Activated CD4-positive, alpha-beta T cell treated with anti-CD3 and anti-CD28 coated beads, Interleukin-2, amount 50 U/mL, for 48 hours (primary cell): Measurements from ENCODE around the gene ZFP69B.

Source experiments
- DNase-seq, 2 experiments: peaks; one replicate each; pipeline ENCODE4 v3.0.0-alpha.2; 2020

Gene ZFP69B

DNA sequence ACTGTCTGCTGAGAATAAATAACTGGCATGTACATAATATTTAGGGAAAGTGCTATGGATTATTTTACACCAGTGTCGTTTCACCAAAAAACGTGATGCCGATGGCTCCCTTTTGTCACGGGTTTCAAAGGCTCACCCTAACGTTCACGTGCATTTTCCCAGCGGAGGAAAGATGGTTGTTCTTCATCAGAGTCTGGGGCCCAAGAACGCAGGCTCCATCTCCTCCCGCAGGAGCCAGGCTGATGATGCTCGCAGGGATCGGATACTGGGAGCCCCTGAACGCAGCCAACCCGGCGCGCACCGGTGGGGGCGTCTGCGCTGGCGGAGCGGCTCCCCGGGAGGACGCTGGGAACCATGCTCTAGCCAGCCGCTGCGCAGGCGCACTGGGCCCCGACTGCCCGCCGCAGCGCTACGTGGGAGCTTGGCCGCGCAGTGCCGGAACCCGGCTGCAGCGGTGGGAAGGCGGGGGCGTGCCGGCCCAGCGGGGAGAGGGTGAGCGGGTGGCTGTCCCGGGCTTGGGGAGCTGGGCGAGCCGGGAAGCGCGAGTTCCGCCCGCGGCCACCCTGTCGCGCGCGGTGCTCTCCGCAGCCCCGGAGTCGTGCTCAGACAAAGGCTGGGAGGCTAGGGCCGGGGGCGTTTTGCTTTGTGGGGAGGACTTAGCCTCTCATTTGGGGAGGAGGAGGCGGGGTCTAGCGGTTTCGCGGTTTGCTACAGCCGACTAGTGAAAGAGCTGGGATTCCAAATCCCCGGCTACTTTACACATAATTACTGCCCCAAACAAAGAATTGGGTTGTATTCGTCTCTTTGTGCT lies at the start of gene ZFP69B:
ZFP69B (plus strand) TSS at position 793 of the 811 bp plus-strand sequence. CDS start 486 bp downstream, outside the sequence.
- DNase-seq = peak; percentile 92

DNA sequence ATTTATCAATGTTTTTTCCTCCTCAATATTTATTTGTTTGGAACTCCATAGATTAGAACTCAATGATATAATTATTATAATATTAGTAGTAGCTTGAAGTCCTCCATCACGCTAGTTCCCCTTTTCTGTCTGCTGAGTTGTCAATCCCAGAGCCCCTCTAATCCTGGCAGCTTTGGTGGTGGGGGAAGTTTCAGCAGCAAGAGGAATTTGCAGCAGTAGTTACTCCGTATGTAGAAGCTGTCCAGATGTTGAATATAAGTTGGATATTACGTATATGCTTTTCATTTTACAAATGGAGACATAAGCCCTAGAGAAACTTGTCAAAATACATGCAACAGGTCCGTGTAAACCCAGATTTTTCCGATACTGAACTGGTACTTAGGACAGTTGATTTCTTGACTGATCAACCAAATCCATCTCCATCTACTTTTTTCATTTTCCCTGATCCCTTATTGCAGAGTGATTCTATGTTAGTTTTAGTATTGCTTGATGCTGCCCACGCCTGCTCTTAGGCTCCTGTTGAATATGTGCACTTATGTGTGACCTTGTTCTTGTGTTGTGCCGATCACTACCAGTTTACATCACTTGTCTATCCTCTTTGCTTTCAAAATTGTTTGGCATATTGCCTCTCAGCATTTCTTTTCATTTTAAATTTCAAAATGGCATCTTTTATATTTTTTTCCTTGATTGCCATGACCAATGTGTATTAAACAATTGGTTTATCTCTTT lies 48.6 kb upstream of the ZFP69B start:
- DNase-seq = no peak

DNA sequence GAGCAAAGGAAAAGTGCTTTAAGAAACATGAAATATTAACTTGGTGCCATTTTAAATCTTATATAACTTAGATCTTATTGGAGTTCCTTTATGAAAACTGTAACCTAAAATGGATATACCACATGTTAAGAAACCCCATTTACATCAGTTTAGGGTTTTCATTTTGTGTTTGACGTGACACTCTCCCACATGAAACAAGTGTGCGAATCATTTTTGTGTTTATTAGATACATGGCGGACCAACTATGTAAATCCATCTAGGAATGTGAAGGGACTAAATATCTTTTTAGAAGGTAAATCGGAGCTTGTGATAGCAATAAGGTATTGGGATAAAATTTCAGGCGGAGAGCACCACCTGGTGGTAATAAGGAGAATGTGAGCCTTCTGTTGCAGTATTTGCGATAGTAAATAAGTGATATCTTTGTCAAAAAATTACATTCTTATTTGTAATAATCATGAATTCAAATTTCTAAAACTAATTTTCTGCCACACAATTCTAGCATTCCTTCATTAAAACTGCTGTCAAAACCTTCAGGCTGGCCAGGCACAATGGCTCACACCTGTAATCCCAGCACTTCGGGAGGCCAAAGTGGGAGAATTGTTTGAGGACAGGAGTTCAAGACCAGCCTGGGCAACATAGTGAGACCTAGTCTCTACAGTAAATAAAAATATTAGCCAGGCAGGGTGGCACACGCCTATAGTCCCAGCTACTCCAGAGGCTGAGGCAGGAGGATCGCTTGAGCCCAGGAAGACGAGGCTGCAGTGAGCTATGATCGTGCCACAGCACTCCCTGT lies 45.4 kb upstream of the ZFP69B start:
- no peak for DNase-seq

DNA sequence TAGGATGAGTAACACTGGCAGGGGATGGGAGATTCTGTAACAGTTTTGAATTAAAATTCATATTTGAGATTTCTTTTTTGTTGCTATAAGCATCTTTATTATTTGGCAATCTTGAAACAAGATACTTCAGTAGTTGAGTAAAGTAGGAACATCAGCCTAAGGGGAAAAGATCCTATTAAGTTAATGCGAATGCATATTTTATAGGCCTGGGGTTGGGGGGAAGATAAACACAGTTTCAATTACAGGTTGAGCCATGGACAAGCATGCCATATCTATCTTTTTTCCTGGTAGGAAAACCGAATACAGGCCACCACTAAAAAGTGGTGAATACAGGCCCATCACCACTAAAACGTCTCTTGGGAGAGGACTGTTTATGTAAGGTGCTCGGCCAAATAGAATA lies 44.5 kb upstream of the ZFP69B start:
- DNase-seq = no peak

DNA sequence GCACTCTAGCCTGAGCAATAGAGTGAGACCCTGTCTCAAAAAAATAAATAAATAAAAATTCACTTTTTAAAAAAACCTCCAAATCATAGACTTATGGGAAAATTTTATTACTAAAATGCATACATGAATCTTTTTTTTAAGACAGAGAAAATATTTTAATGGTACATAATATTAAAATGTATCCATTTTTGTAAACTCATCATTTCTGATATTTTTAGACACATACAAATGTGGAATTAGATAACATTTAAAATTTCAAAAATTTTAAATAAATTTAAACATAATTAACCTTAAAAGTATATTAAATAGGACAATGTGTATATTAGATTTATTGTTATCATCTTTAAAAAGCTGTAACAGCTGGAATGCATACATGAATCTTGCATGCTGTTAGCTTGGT lies 42.8 kb upstream of the ZFP69B start:
- no peak for DNase-seq

DNA sequence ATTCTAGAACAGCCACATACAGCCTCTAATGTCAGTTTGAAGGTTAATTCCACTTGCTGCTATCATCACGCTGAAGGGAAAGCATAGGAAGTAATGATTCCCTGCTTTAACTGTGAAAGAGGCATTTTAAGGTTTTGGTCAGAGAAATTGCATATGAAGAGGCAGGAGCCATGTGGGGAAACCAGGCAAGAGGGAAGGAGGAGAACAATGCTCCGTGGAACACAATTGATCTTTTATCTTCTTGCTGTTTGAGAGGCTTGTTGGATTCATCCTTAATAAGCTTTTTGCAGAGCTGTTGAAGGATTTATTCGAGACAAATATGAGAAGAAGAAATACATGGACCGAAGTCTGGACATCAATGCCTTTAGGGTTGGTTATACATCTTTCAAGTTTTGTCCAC lies 40.8 kb upstream of the ZFP69B start:
- no peak for DNase-seq

DNA sequence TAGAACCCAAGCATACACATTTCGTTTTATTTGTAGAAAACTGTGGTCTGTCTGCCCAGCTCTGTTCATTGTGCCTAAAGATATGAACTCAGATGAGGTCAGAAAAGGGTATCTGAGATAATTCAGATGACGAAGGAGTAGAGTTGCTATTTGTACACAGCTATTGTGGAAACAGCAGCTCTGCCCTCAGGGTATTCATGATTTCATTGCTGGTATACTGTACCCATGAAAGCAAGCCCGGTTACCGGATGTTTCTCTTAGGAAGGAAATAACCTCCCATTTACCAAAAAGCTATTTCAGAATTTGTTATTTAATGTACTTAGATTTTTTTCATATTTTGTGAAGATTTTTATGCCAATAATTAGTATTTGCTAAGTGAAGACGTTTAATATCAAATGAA lies 39.0 kb upstream of the ZFP69B start:
- DNase-seq = no peak

DNA sequence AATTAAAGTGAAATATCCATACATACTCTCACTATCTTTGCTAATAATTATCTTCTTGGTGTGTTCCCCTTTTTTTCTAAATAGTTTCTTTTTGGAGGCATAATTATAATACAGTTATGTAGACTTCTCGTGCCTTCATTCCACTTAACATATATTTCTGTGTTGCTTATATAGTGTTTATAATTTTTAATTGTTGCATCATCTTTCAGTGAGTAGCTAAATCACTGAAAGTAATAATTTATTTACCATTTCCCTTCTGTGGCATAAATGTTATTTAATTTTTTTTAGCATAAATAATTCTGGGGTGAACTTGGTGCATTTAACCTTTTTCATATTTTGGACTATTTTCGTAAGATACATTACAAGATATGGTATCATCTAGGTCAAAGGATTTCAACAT lies 38.4 kb upstream of the ZFP69B start:
- no peak for DNase-seq

DNA sequence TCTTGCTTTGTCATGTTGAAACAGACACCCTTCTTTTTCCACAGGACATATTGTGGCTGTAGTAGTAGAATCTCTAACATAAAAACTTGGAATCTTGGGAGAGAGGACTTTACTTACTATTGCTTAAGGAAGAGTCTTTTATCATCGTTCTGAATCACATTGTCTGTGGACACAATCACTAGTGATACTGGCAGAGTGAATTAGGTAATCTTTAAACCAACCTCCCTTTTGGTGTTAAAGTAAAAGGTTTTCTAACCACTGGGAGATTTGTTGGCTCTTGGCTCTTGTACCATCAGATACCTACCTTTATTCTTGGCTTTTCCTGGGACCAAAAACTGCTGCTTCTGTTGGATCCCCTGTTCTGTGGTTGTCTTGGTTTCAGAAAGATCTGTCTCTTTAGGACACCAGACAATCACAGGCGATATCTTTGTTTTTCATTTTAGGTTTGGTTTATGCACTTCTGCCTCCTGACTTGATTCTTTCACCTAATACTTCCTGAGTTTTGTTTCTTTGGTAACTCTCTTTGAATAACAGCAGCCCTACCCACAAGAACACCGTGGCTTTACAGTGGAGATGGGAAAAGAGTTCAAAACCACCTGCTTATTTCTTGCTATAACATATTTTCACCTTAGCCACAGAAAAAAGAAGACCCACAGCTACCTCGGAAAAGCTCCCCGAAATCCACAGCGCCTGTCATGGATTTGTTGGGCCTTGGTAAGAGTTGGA lies 36.6 kb upstream of the ZFP69B start:
- no peak for DNase-seq

DNA sequence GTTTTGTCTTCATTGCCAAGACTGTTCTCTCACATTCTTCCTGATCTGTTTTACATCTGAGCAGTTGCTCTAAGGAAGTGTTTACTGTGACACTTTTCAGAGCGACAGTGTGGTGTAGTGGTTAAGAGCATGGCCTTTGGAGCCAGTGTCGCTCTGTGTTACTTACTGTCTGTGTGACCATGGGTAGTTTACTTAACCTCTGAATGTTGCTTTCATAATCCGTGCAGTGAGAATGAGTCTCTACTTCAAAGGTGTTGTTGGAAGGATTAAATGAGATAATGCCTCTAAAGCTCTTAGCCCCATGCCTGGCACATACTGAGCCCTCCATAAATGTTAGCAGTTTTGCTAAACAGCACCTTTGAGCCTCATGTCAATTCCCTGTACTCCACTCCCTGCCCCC lies 35.9 kb upstream of the ZFP69B start:
- no peak for DNase-seq

DNA sequence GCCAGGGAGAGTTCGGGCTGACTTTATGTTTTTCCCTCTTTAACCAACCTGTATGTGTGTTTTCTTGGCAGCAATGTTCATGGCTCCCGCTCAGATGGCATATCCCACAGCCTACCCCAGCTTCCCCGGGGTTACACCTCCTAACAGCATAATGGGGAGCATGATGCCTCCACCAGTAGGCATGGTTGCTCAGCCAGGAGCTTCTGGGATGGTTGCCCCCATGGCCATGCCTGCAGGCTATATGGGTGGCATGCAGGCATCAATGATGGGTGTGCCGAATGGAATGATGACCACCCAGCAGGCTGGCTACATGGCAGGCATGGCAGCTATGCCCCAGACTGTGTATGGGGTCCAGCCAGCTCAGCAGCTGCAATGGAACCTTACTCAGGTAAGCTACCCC lies 33.6 kb upstream of the ZFP69B start:
- DNase-seq = no peak

DNA sequence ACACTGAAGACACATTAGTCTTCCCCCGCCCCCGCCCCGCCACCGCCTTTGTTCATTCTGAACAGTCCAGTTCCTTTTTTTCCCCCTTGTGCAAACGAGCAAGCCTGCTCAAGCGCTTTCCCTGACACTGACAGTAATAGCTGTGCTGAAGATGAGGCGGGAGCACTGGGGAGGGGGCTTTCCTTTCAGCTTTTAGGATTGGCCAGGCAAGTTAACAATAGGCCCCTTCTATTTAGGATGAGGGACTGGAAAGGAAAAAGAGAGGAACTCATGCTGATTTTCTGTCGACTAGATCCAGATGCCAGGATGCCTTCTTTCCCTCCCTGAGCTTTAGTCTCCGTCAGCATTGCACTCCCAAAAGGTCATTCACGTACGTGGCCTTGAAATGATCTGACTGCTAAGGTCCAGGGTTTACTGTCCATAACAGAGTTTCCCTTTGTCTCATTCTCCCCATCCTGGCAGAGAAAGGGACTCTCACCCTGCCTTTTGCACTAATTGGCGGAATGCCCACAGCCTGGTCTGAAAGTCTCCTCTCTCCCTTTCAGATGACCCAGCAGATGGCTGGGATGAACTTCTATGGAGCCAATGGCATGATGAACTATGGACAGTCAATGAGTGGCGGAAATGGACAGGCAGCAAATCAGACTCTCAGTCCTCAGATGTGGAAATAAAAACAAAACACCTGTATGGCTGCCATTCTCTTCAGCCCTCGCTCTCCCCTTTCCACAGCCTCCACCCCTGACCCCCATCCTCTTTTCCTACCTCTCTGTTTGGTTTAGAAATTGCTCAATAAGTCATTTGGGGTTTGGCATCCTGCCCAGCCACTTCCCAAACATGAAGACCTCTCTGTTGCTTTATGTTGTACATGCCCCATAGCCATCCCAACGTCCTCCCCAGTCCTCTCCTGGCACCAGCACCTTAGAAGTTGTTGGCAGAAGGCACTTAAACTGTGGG lies 28.6 kb upstream of the ZFP69B start:
- DNase-seq = no peak

DNA sequence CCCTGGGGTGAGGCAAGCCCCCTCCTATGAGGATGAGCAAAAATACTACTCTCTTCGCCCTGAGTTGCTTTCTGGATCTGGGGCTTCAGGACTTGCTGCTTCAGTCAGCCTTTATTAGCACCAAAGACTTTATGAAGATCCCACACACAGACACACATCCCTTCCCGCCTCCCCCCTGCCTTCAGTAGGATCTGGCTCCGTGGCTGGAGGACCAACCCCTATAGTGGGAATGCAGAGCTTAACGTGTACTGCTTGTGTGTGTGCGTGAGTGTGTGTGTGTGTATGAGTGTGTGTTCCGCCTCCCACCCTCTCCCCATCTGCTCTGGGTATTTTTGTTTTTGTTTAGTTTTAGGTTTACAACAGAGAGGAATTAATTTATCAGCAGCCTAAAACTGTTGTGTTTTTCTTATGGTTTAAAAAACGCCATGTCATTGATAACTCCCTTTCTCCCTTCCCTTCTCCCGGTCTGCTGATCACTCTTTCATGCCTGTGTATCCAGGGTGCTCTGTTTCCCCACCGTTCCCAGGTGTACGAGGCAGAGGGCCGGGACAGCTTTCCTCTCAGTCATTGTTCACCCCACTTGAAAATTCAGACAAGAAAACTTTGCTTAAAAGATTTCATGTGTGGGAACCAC lies 27.5 kb upstream of the ZFP69B start:
- no peak for DNase-seq

DNA sequence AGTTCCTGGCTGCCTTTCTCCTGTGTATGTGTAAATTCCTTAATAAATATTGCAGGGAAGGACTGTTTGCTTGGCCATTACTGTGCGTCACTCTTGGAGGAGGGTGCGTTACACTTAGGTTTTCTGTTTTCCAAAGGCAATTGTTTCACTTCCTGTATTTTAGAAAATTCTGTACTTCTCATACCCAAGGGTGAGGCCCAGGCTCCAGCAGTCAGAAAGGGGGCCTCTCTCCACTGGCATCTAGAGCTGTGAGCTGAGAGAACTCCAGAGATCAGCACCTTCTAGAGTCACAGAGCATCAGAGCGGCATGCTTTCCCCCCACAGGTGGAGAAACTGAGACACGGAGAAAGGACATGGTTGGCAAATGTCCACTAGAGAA lies 27.0 kb upstream of the ZFP69B start:
- no peak for DNase-seq

DNA sequence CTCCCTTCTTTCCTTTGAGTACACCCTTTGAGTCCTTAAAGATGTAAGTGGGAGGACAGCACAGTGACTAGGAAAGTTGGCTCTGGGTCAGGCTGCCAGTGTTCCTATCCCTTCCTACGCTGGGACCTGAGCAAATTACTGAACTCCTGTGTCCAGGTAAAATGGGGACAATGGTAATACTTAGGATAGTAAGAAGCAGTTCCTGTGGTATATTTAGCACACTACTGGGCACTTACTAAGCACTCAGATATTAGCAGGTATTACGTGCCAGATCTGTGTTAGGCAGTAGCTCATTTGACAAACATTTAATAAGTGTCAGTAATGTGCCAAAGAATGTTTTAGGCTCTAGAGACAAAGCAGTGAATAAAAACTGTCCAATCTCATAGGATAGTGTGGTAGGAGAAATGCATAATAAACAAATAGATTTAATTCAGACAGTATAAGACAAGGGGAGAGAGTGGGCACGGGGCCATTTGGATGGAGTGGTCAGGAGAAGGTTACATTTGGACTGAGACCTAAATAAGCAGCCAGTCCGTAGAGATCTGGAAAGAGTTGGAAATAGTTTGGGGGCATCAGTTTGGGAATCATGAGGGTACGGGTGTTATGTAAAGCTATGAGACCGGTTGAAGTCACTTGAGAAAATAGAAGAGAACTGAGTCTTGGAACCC lies 26.2 kb upstream of the ZFP69B start:
- DNase-seq = no peak

DNA sequence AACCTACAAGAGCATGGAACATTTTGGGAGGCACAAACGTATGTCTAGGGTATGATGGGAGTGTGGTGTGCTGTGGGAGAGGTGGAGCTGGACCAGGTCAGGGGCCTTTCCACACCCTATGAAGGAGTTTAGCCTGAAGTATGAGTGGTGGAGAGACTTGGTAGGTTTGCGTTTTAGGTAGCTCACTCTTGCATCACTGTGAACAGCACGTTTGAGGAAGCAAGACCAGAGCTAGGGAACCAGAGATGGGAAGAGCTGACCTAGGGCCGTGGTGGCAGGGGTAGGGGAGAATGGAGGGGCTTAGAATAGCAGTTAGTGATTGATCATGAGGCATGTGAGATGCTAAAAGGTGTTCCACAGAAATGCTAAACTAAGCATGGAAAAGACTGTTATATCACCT lies 25.1 kb upstream of the ZFP69B start:
- no peak for DNase-seq

DNA sequence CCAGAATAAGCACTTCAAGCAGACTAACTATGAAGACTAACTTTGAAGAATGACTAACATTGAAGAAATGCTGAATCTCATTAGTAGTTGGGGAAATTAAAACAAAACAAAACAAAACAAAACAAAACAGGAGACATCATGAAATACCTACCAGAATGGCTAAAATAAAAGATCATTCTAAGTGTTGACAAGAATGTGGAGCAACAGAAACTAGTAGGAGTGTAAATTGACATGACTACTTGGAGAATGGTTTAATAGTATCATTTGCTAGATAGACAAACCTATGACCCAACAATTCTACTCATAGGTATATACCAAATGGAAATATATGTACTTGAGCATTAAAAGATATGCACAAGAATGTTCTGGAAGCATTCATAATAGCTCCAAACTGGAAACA lies 18.9 kb upstream of the ZFP69B start:
- DNase-seq = no peak

DNA sequence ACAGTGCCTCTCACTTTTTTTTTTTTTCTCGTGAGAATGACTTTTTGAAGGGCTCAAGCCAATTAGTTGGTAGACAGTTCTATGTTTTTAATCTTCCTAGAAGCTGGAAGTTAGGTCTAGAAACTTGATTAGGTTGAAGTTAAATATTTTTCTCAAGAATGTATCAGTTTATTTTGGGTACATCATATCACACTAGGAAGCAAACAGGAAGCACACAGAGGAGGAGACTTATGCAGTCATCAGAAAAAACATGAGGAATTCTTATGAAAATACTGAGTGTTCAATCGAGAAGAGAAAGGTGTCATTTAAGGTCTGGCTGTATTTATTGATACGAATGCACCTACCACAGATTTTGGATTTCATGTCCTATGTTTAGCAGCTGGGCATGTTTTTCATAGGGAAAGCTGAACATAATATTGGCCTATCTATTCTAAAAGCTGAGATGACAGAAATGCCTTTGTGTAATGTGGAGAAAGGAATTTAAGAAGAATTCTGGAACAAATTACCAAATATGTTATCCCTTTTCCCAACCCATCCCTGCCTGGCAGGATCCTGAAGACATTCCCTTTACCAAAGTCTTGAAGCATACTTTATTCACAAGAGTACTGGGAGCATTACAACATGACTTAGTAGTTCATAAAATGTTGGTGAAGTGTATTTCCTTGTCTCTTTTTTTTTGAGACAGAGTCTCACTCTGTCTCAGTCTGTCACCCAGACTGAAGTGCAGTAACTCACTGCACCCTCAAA lies 17.5 kb upstream of the ZFP69B start:
- no peak for DNase-seq

DNA sequence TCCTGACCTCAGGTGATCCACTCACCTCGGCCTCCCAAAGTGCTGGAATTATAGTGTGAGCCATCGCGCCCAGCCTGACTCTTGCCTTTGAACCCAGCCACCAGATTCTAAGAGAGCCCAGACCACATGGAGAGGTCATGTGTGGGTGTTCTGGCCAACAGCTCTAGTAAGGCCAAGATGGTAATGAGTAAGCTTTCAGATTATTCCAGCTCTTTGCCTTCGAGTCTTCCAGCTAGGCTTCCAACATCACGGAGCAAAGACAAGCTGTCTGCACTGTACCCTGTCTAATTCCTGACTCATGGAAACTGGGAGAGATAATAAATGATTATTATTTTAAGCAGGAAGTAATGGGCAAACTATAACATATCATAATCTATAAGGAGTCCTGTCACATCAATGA lies 14.8 kb upstream of the ZFP69B start:
- no peak for DNase-seq

DNA sequence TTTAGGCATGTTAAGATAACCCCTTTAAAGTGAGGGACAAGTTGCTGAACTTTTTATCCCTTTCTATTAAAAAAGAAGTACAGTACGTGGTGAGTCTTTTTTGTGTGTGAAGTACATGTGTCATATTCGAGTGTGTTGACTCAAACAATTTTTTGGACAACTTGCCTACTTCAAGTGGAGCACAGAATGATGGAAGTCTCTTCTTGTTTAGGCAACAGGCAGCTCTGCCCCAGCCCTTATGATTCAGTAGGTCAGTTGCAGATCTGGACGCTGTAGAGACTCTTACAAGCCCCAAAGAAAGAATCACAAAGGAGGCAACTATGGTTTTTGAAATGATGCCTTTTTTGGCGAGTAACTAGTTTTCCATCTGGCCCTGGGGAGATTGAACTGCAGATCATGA lies 14.4 kb upstream of the ZFP69B start:
- no peak for DNase-seq
